Astrocyte of the spinal cord (primary cell): ENCODE data around the gene TIMM13.

ENCODE experiments used
- DNase-seq: peaks from one replicate; pipeline ENCODE4 v3.0.0; 2011; ENCODE audit warnings: low read depth, low spot score
- H3K4me3 ChIP-seq: 2 replicates; pipeline ENCODE4 v1.5.1; 2011; ENCODE audit warnings: low read depth, mild to moderate bottlenecking, low read length, moderate library complexity
- in situ Hi-C: cut with HindIII; loops from 2 replicates; pipeline ENCODE4 v1.10.0; 2017; ENCODE audit warnings: low sequenced_read_pairs
- TF ChIP-seq, protein P1 (sequence below): IDR thresholded peaks from 2 replicates; pipeline ENCODE4 v1.5.1; 2012; ENCODE audit warnings: low read depth, mild to moderate bottlenecking, low read length, inconsistent platforms

The TIMM13 gene

DNA sequence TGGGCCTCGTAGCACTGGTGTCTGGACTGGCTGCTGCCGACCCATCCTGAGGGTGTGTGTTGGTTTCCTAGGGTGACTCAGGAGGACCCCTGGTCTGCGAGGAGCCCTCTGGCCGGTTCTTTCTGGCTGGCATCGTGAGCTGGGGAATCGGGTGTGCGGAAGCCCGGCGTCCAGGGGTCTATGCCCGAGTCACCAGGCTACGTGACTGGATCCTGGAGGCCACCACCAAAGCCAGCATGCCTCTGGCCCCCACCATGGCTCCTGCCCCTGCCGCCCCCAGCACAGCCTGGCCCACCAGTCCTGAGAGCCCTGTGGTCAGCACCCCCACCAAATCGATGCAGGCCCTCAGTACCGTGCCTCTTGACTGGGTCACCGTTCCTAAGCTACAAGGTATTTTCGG, 13.8 kb downstream of the TIMM13 start:
- H3K4me3 ChIP-seq = no peak overlapping the region
- in situ Hi-C loops = no loop called here
- TF ChIP-seq, protein P1, sequence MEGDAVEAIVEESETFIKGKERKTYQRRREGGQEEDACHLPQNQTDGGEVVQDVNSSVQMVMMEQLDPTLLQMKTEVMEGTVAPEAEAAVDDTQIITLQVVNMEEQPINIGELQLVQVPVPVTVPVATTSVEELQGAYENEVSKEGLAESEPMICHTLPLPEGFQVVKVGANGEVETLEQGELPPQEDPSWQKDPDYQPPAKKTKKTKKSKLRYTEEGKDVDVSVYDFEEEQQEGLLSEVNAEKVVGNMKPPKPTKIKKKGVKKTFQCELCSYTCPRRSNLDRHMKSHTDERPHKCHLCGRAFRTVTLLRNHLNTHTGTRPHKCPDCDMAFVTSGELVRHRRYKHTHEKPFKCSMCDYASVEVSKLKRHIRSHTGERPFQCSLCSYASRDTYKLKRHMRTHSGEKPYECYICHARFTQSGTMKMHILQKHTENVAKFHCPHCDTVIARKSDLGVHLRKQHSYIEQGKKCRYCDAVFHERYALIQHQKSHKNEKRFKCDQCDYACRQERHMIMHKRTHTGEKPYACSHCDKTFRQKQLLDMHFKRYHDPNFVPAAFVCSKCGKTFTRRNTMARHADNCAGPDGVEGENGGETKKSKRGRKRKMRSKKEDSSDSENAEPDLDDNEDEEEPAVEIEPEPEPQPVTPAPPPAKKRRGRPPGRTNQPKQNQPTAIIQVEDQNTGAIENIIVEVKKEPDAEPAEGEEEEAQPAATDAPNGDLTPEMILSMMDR = no peak
- no peak for DNase-seq

DNA sequence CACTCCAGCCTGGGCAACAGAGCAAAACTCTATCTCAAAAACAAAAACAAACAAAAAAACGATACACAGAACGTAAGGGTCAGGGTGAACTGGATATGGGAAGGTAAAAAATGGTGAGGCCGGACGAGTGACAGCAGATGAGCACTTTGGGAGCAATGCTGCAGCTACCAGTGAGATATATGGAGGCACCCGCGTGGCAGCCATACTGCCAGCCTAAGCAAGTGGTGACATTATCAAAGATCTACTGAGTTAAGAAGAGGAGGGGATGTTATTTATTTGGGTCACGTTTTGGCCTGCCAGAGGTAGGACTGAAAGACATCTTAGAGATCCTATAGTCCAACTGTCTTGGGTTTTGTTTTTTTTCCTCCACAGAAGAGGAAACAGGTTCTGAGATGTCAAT, 14.2 kb downstream of the TIMM13 start:
- TF ChIP-seq, protein P1 = no peak
- no peak for DNase-seq
- H3K4me3 ChIP-seq = no peak overlapping the region
- in situ Hi-C loops = no loop called here

DNA sequence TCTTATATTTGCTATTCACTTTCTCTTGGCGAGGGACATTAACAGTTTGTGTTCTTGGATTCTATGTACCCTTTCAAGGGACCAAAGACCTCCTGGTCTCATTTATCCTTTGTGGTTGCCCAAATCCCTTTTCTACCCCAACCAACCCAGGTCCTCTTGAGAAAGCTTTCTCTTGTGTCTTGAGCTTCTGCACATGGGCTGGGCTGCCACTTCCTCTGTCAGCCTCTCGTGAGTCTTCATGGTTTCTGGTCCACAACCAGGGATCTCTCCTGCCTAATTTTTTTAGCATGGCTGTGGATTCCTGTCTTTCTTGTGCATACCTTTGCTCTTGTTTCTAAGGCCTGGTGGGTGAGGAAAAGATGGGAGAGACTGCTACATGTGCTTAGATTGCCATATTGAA, 14.9 kb downstream of the TIMM13 start:
- no peak for DNase-seq
- in situ Hi-C loops = no loop called here
- TF ChIP-seq, protein P1 = no peak

DNA sequence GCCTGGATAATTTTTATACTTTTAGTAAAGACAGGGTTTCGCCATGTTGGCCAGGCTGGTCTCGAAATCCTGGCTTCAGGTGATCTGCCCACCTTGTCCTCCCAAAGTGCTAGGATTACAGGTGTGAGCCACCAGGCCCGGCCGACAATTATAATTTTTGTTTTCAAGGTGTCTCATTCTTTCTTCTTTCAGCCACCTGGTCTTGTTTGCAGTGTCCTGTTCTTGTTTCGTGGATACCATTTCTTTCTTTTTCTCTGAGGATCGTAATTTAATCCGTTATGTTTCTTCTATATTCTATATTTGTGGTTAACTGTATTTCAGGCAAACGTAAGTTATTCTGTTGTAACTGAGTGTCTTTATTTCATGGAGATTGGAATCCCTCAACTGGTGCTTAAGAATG, 15.7 kb downstream of the TIMM13 start:
- TF ChIP-seq, protein P1 = no peak
- in situ Hi-C loops = no loop called here
- no peak for DNase-seq
- H3K4me3 ChIP-seq = no peak overlapping the region

More for the DNA sequence above, 14.9 kb downstream of the TIMM13 start:
- no peak overlapping the region for H3K4me3 ChIP-seq

DNA sequence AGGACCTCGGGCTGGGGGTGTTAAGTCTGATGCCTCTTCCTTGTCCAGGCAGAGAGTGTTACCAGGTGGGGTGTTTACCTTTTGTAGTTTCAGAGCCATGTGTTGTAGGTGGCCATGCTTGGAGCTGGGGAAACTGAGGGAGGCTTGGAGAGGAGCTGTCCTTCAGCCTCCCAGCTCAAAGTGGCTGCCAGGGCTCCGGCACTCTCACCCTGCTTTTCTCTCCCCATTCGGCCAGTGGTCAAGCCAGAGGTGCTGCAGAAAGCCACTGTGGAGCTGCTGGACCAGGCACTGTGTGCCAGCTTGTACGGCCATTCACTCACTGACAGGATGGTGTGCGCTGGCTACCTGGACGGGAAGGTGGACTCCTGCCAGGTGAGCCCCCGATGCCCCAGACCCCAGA, 17.4 kb downstream of the TIMM13 start:
- TF ChIP-seq, protein P1 = no peak
- no peak overlapping the region for H3K4me3 ChIP-seq
- DNase-seq = no peak
- in situ Hi-C loops = no loop called here

DNA sequence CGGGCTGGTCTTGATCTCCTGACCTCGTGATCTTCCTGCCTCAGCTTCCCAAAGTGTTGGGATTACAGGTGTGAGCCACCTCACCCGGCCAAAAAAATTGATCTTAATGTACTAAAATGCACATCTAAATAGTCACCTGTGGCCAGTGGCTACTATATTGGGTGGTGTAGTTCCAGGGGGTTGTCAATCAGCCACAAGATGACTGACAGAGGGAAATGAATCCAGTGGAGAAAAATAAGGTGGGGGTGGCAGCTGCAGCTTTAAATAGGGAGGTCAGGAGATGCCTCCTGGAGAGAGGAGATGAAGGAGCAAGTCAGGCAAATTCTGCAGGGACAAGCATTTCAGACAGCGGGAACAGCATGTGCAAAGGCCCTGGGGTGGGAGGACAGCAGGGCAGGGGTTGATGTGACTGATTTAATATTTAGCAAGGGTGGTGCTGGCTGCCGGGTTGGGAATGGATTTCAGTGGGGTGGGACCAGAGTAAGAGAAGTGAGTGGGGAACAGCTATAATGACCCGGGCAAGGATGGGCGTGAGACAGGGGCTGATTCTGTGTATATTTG, 18.0 kb downstream of the TIMM13 start:
- TF ChIP-seq, protein P1 = no peak
- no peak for DNase-seq
- in situ Hi-C loops = no loop called here
- no peak overlapping the region for H3K4me3 ChIP-seq

DNA sequence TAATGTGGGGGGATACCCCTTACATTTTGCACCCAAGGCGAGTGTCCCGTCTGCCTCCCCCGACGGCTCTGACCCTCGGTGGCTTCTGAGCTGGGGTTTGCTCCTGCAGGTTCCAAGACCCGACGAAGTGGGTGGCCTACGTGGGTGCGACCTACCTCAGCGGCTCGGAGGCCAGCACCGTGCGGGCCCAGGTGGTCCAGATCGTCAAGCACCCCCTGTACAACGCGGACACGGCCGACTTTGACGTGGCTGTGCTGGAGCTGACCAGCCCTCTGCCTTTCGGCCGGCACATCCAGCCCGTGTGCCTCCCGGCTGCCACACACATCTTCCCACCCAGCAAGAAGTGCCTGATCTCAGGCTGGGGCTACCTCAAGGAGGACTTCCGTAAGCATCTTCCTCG, 19.1 kb downstream of the TIMM13 start:
- DNase-seq = no peak
- no peak overlapping the region for H3K4me3 ChIP-seq
- in situ Hi-C loops = no loop called here
- TF ChIP-seq, protein P1 = no peak
